ENCODE results near the gene FARS2.

- TF ChIP-seq CTCF (conservative IDR thresholded peaks at IDR 0.05 in 1 of 2, IDR thresholded peaks at IDR 0.05 in 1 of 2; ENCODE audit: low read depth in 1 of 2, low read length in 2 of 2) (no peak), EZH2 (IDR thresholded peaks at IDR 0.05; ENCODE audit: low read length, missing control alignments) (no peak)
Measured at GRCh38 chr6:5746759-5747130, 485.4 kb downstream of the FARS2 start.

All from fibroblast of lung (primary cell).